ENCODE results near the gene KAZN.

- TF ChIP-seq CTCF (IDR thresholded peaks at IDR 0.05; ENCODE audit: insufficient read depth, low read depth, low read length): no peak
- no peak for TF ChIP-seq EZH2 (IDR thresholded peaks at IDR 0.05; ENCODE audit: insufficient read depth, low read length)
These were observed 464.9 kb downstream of the KAZN start for GRCh38 chr1:15063346-15063745.
